GM12891 (cell line): ENCODE results near the gene STK11IP.

Source experiments
- DNase-seq: peaks from one replicate; pipeline ENCODE4 v3.0.0; 2011; ENCODE audit warnings: low spot score; ENCODE audit not compliant: insufficient read length
- FAIRE-seq: peaks from 2 replicates; lab custom pipeline; 2011; peaks lifted over from hg19 to GRCh38; lab: Jason Lieb, UNC
- PAX5 ChIP-seq: IDR thresholded peaks from 2 replicates; pipeline ENCODE4 v1.6.1; 2011; ENCODE audit warnings: low read length, moderate library complexity, mild to moderate bottlenecking; ENCODE audit not compliant: insufficient read depth, severe bottlenecking
- POLR2A ChIP-seq: IDR thresholded peaks from 2 replicates; pipeline ENCODE4 v1.6.1; 2011; ENCODE audit warnings: low read depth, low read length, control low read depth
- POLR2AphosphoS5 ChIP-seq: IDR thresholded peaks from 2 replicates; pipeline ENCODE4 v1.6.1; 2011; ENCODE audit warnings: low read depth, low read length, control low read depth
- POU2F2 ChIP-seq: IDR thresholded peaks from 2 replicates; pipeline ENCODE4 v1.6.1; 2011; ENCODE audit warnings: low read depth, mild to moderate bottlenecking, control low read depth, low read length, moderate library complexity
- SPI1 ChIP-seq: IDR thresholded peaks from 2 replicates; pipeline ENCODE4 v1.6.1; 2011; ENCODE audit warnings: low read depth, low read length, control low read depth
- TAF1 ChIP-seq: IDR thresholded peaks from 2 replicates; pipeline ENCODE4 v1.6.1; 2011; ENCODE audit warnings: low read depth, low read length, control low read depth

Gene STK11IP

DNA sequence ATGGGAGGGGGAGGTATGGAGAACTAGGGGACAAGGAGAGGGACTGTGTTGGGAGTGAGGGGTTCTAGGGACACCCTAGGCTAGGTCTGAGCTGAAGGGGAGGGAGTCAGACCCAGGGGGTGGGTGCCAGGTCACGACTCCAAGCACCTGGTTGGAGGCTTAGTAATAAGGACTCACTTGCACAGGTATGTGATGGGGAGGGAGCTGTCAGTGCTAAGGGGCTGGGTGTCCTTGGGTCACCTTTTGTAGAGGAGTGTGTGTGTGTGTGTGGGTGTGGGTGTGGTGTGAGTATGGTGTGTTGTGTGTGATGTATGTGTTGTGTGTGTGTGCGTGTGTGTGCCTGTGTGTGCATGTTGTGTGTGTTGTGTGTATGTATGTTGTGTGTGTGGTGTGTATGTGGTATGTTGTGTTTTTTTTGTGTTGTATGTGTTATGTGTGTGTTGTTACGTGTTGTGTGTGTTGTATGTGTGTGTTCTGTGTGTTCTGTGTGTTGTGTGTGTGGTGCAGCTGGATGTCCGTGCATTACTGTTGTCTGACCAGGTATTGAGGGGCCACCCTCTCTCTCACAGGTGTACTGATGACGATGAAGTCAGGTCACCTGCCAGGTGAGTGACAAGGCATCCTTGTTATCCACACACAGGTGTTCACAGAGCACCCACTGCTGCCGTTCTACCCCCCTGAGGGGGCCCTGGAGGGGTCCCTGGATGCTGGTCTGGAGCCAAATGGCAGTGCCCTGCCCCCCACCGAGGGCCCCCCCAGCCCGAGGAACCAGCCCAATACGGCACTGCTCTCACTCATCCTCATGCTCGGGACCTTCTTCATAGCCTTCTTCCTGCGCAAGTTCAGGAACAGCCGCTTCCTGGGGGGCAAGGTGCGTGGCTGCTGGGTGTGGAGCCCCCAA lies 39.5 kb downstream of the STK11IP start:
- no peak for DNase-seq

DNA sequence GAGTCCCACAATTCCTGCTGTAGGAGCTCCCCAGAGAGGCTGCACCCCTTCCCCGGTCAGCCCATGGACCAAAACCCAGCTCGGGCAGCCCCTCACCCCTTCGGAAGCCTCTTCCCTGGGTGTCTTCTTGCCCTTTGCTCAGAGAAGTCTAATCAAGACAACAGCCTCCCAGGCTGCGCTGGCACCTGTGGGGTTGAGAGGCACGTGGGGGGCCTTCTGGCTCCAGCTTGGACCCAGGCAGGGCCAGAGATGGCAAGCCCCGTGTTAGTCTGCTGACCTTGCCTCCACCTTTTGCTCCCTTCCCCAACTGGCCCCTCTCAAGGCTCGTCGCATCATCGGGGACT lies 40.2 kb downstream of the STK11IP start:
- TF ChIP-seq POLR2AphosphoS5 (no peak), POLR2A (no peak), PAX5 (no peak), SPI1 (no peak), POU2F2 (no peak), TAF1 (no peak)
- FAIRE-seq, result no peak
- DNase-seq, result no peak

More for the DNA sequence above, 39.5 kb downstream of the STK11IP start:
- TF ChIP-seq PAX5 (no peak), POU2F2 (no peak), POLR2AphosphoS5 (no peak), TAF1 (no peak), POLR2A (no peak), SPI1 (no peak)
- FAIRE-seq, result peak; percentile 77

DNA sequence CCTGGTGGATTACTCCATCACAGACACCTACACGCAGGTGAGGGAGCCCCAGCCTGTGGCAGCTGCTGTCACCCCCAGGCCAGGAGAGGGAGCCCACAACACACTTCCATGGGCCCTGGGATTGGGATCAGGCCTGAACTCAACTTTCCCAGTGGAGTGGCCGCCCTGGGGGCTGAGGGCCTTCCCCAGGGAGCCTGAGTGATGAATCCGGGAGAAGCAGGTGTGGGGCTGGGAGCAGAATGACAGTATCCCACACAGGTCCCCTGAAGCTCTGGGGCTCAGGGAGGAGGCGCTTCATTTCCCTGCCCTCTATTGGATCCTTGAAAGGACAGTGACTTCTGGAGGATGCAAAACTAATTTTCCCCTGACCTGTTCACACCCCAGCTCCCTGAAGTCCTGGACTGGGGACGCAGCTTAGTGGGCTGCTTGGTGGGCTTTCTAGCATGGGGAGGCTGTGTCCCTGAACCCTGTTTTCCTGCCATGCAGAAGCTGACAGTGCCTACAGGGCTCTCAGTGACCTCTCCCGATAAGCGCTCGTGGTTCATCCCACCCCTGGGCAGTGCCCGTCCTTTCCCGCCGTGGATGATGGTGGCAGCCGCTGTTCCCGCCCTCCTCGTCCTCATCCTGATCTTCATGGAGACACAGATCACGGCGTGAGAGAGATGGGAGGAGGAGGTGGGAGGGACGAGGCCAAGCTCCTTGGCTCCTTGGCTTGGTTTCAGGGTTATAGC lies 40.7 kb downstream of the STK11IP start:
- DNase-seq (no peak), FAIRE-seq (no peak)
- TF ChIP-seq SPI1 (no peak), TAF1 (no peak), PAX5 (no peak), POLR2AphosphoS5 (no peak), POLR2A (no peak)

DNA sequence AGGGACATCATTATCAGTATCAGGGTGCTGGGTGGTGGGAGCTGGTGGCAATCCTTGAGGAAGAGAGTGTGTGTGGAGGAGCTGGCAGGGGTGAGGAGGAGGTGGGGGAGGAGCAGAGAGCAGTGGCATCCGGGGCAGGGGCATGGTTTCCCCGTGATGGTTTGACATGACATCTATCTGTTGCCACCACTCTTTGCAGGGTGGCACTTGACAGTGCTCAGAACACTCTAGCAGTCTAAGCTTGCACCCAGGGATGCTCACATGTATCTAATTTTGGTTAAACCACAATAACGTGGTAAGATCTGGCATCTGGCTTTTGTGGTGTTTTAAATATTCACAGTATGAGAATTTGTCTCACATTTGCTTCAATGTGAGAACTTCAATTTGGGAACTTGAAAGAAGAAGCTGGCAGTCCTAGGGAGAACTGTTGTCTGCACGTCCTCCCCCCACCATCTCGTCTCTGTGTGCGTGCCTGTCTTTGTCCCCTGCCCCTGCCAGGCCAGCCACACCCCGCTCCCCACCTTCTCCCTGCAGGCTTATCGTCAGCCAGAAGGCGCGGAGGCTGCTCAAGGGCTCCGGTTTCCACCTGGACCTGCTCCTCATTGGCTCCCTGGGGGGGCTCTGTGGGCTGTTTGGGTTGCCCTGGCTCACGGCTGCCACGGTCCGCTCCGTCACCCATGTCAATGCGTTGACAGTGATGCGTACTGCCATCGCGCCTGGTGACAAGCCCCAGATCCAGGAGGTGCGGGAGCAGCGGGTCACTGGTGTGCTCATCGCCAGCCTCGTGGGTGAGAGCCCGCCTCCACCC lies 41.5 kb downstream of the STK11IP start:
- FAIRE-seq (no peak), DNase-seq (no peak)
- TF ChIP-seq POLR2A (no peak), SPI1 (no peak), TAF1 (no peak), POU2F2 (no peak), PAX5 (no peak), POLR2AphosphoS5 (no peak)

DNA sequence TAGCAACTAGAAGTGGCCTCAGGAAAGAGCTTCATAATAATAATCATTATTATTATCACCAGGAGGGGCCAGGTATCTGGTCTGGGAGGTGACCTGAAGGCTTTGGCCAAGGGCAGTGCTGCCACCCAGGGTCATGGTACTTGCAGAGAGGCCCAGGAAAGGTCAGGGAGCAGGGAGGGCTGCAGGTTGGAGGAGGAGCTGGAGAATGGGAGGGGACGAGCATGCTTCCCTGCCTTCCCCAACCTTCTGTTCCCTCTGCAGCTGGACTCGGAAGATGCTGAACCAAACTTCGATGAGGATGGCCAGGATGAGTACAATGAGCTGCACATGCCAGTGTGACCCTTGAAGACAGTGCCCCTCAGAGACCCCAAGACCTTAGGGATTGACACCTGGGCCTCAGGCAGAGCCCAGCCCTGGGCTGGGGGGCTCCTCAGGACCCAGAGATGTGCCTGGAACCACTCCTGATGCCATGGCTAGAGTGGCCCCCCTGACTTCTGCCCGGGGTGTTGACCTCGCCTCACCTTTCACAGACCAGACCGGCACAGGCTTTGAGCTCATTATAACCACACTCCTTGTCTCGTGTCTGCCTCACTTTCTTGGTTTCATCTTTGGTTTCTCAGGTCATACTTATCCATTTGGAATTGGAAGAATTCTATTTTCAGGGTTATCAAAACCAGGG lies 43.9 kb downstream of the STK11IP start:
- FAIRE-seq (no peak), DNase-seq (no peak)
- TF ChIP-seq PAX5, result no peak
- TF ChIP-seq POLR2A, result no peak
- TF ChIP-seq POU2F2, result no peak
- no peak for TF ChIP-seq POLR2AphosphoS5
- TF ChIP-seq SPI1, result no peak
- TF ChIP-seq TAF1, result no peak

DNA sequence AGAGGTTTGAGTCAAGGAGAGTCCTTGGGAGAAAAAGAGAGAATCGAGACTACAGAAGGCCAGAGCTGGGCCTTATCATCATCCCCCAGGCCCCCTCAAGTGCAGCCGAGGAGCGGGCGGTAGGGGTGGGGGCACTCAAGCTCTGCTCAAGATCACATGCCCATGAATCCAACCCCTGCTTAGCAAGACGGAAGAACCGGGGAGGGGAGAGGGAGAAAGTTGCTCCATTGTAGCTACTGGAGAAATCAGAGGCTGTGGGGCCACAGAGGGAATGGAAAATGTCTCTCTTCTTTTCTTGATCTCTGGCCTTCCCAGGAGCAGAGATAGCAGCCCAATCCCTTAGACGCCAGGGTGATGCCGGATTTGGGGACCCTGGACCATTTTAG lies 44.4 kb downstream of the STK11IP start:
- TF ChIP-seq POU2F2 (no peak), SPI1 (no peak), POLR2A (no peak), PAX5 (no peak)
- no peak for DNase-seq
- FAIRE-seq, result no peak

DNA sequence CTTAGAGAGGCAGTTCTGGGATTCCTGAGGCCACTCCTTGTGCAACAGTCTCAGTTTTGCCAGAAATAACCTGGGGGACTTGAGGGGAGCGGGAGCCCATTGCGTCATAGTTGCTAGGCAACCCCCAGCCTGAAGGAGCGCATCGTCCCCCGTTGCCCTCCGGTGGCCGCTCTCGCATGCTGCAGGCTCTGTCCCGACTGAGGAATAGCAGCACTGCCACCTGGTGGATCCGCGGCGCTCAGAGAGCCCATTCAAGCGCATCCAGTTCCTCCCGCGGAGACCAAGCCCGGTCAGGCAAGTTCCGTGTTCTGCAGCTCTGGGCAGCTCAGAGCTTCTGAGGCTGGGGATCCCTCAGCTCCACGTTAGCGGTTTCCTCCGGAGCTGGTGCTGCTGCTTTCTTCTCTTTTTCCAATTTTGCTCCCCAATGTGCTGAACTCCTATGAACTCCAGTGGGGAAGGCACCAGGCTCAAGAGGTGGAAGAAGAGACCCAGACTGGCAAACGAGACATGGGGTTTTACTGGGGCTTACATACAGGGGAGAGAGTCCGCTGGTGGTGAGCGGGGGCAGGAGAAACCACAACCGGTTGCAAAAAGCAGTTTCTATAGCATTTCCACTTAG lies 44.9 kb downstream of the STK11IP start:
- TF ChIP-seq PAX5, result peak; percentile 99
- TF ChIP-seq SPI1, result peak; percentile 85
- no peak for TF ChIP-seq POLR2A
- no peak for TF ChIP-seq POLR2AphosphoS5
- no peak for TF ChIP-seq TAF1
- peak; percentile 87 for TF ChIP-seq POU2F2
- FAIRE-seq (peak; percentile 99), DNase-seq (peak; percentile 92)

DNA sequence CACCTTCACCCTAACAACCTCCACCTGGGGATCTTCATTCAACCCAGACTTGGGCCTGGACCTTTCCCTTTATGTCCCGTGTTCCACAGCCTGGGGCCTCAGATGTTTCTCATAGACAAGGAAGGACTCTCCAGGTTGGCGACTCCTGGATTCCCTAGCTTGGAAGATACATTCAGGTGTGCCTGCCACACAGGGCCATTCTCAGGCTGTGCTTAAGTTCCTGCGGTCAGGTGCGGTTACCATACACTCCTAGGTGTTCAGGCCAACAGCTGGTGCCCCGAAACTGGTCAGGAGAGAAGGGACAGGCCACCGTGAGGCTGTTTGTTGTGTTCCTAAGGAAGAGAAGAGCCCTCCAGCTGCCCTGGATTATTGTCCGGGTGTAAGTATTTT lies 45.4 kb downstream of the STK11IP start:
- TF ChIP-seq POLR2AphosphoS5 (no peak), POLR2A (no peak), TAF1 (no peak), SPI1 (no peak), PAX5 (no peak), POU2F2 (no peak)
- FAIRE-seq, result no peak
- DNase-seq, result no peak
